DLD1 (cell line): ENCODE measurements around the gene ZNF276.
"Not testable (repeated sequence)": the region's sequence is repeated elsewhere in the genome, so short reads cannot be mapped to it uniquely, and the experiment has no call there.

Experiments
- in situ Hi-C: cut with HindIII; loops from 2 replicates; pipeline ENCODE4 v1.10.0; 2017; ENCODE audit warnings: low sequenced_read_pairs

Gene ZNF276

GRCh38 chr16:89695875-89696669 is 25.3 kb upstream of the ZNF276 start:
- in situ Hi-C loops = no loop called here

DNA sequence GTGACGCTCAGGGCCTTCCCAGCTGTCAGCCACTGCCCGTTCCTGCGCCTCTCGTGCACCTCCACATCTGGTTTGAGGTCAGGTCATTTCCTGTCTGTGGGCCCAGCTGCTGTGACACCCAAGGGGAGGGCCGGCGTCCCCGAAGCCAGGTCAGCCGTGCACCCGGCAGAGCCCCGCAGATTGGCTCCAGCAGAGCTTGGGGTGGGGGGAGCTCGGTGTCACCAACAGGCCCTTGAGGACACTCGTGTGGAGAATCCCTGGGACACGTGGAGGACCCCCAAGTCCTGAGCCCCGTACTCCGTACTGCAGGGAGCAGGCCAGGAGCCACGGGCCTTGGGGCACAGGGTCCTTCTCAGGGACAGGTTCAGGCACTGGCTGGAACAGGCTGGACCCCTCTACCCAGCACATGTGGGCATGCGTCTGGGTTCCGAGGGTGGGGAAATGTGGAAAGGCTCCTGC is 24.6 kb upstream of the ZNF276 start:
- in situ Hi-C loops = no loop called here

DNA sequence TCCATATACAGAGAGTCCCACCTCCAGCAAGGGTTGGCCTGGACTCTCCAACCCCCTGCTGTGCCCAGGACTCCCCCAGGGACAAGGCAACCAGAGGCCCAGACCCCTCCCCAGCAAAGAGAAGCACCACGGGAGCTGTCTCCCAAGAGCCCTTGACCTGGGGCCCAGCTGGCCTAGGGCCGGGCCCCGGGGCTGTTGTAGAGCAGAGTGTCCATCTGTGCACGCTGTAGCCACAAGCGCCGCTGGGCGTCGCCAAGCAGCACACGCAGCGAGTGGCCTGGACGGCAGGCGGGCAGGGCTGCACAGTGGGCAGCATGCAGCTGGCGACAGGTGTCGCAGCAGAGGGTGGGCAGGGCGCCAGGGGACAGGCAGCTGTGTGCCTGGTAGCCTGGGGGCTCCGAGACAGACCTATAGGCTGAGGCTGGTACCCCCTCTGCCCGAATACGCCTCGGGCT is 24.1 kb upstream of the ZNF276 start:
- in situ Hi-C loops = no loop called here

DNA sequence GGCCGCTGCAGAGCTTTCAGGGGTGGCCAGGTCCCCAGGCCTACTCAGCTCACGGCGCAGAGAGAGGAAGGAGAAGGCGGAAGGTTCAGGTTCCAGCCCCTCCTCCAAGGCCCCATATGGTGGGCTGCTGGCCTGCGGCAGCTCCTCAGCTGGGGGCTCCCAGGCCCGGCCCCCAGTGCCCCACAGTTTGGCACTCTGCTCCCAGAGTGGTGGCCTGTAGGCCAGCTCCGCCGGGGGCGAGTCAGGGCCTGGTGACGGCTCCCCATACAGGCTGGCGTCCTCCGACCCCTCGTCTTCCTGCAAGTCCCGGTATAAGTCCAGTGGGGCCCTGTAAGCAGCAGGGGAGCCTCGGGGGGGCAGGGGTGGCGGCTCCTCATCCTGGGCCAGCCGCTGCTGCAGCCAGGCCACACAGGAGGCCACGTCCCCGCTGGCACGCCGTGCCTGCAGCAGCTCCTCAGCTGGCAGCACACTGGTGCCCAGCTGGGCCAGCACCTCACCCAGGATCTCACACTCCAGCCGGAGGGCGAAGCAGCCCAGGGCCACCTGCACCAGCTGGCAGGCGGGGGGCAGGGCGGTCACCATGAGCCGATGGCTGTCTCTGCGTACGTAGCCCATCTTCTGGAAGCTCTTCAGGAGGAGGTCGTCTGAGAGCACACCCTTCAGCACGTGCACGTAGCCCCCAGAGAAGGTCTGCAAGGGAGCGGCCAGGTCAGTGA is 23.6 kb upstream of the ZNF276 start:
- in situ Hi-C loops = no loop called here

GRCh38 chr16:89698717-89699116 is 22.6 kb upstream of the ZNF276 start:
- in situ Hi-C loops = not testable (repeated sequence)

- in situ Hi-C loops = not testable (repeated sequence)
Observed at GRCh38 chr16:89699629-89700099, 21.7 kb upstream of the ZNF276 start.

DNA sequence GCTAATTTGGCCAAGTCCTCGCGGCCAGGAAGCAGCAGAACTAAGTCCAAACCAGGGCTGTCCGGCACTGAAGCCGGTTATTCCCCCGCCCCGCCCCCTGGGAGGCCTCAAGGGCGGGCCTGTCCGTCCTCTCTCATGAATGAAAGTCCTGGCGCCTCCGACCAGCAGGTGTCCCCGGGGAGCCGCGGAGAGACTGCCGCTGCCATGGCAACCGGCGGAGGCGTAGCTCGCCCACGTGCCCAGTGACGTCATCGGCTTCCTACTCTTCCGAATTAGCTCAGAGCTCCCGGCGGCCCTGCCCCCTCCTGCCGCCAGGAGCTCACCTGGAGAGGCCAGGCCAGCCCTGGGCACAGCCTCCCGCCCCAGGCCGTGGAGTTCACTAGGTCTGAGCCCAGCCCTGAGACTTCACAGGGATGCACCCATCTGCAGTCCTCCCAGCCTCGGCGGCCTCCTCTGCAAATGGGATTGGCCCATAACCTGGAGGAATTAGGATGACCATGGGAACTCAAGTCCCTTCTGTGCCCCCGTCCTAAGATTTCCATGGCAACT is 21.2 kb upstream of the ZNF276 start:
- in situ Hi-C loops = no loop called here

DNA sequence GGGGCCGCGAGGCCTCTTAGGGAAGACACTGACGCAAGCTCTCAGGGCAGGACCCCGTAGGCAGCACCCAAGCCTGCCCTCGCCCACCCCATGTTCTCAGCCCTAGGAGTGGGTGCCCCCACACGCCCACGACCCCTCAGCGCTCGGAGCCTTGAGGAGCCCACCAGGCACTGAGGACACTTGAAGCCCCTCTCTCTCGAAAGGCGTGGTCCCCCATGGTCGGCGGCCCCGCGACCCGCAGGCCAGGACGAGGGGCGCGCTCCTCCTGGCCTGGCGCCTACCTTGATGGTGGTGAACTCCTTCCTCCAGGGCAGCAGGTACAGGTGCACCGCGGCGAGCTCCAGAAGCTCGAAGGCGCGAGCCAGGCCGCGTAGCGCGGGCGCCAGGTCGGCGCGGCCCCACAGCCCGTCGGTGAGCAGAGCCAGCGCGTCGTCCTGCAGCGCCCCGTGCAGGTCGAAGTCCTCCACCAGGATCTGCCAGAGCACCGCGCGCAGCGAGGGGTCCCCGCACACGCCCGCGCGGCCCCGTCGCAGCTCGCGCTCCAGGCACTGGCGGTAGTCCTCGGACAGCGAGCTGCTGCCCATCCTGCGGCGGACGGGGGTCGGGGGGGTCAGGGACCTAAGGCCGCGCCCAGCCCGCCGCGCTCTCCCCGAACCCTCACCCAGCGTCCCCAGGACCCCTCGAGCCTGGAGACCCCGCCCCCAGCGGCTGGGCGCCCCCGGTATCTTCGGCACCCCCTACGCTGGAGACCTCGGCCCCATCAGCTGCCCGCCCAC is 20.5 kb upstream of the ZNF276 start:
- in situ Hi-C loops = no loop called here

- in situ Hi-C loops = no loop called here
Observed at GRCh38 chr16:89701425-89702406, 19.6 kb upstream of the ZNF276 start, which contains the start of gene SPATA2L. Gene SPATA2L, minus strand, starts transcription at chr16:89701705. Its CDS starts 473 bp downstream, at chr16:89701232.

GRCh38 chr16:89704281-89704680 is 17.1 kb upstream of the ZNF276 start:
- in situ Hi-C loops = no loop called here

- in situ Hi-C loops = no loop called here
Observed at GRCh38 chr16:89705006-89705405, 16.3 kb upstream of the ZNF276 start.

GRCh38 chr16:89706518-89707260 is 14.6 kb upstream of the ZNF276 start:
- in situ Hi-C loops = no loop called here

DNA sequence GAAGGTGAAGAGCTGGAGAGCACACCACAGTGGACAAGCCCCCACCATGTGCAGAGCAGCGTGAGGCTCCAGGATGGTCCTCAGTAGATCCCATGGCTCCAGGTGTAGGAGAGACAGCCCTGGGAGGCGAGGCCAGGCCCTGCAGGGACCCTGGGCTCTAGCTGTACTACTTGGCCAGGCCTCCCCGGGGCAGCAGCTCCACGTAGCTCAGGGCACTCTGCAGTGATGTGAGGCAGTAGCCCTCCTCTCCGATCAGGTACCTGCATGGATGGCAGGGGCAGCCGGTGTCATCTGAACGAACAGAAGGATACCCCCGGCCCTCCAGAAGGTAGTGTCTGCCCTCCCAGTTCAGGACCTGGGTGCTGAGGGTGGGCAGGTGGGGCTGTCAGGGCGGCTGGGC is 13.6 kb upstream of the ZNF276 start:
- in situ Hi-C loops = no loop called here

- in situ Hi-C loops = no loop called here
Observed at GRCh38 chr16:89708481-89708931, 12.8 kb upstream of the ZNF276 start.

GRCh38 chr16:89709166-89709565 is 12.2 kb upstream of the ZNF276 start:
- in situ Hi-C loops = no loop called here

GRCh38 chr16:89709716-89710432 is 11.5 kb upstream of the ZNF276 start:
- in situ Hi-C loops = loop anchor here (10.0 kb wide), 1 partner anchor 335 kb away; no protein-coding TSS in a partner anchor

DNA sequence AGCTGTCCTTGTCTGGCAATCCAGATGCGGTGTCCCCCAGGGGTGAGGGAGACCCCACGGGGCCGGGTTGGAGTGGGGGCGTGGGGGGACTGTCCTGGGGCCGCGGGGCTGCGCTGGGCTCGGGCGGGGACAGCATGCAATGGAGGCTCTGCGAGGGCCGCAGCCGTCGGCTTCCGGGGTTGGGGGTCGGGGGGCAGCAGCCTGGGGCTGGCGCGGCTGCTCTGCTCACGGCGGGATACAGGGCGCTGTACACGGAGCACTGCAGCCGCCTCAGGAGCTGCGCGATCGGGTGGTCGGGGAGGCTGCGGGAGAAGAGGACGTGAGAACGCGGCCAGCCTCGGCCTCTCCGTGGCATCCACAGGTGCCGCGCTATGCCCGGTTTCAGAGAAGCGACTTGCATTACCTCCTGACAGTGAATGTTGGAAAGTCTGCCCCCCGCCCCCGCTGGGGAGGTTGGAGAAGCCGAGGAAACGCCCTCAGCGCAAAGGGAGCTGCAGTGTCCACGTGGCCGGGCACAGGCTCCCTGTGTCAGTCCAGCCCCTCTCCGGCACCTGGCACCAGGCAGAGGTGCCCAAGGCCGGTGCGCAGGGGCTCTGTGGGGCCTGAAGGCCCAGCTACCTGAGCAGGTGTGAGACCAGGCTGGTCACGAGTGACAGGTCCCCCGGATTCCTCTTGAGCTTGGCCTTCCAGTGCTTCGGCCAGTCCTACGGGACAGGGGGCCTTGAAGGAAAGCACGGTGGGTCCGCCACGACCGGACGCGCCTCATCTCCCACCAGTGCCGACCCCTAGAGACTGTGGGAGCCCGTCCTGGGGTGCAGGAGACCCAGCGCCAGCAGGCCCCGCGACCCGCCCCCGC is 10.4 kb upstream of the ZNF276 start:
- in situ Hi-C loops = loop anchor here (10.0 kb wide), 1 partner anchor 334 kb away; no protein-coding TSS in a partner anchor
